ENCODE results near the gene ADCY2.

The ADCY2 gene

DNA sequence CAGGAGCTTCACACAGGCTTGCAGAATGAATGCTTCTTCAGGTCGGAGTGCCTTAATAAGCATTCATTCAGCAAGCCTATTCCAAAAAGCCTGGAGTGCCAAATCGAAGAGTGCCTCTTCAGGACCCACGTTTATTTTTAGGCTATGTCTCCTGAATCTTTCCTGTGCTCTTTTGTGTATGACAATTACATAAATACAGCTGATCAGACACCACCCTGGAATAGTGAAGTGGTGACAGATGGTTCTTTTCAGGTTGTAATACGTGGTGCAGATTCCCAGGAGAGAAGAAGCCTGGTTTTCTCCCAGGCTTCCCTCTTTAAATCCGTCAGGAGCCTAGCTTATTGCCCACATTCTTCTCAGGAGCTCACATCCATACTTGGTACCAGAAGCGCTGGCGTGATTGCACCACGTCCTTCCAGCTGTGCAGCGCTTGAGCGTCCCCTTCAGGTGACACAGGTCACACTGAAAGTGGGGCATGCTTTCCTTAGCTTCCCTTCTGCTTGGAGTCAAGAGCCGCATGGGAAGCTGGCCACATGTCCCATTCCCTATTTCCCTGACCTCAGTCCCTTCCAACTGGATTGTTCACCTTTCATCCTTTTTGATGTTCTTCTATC is 123.1 kb downstream of the ADCY2 start:
- peak; percentile 61 for DNase-seq

DNA sequence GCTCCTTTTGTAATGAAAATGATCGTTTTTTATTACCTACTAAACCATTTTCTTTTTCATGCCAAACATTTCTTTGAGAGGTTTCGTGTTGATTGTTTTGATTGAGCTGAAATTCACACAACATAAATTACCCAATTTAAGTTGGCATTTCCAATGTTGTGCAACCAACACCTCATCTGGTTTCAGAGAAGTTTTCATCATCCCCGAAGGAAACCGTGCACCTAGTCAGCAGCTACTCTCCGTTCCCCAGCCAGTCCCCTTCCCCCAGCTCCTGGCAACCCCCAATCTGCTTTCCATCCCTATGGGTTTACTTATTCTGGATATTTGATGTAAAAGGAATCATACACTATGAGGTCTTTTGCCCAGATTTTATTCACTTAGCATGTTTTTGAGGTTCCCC is 123.6 kb downstream of the ADCY2 start:
- no peak for DNase-seq

DNA sequence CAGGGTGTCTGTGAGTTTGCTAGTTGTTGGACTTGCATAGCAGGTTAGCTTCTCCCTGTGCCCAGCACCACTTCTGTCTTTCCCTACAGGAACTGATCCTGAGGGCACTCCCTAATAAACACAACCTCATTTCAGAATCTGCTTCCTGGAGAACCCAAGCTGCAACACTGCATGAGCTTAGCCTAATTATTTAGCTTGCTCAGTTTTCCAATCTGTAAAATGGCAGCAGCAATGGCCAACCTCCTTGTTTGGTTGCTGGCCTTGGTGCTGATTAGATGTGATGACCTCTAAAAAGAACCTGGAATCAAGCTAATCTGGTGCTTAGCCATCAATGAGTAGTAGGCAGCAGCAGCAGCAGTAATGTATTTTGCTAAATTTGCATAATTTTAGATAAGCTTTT is 133.9 kb downstream of the ADCY2 start:
- no peak for DNase-seq

DNA sequence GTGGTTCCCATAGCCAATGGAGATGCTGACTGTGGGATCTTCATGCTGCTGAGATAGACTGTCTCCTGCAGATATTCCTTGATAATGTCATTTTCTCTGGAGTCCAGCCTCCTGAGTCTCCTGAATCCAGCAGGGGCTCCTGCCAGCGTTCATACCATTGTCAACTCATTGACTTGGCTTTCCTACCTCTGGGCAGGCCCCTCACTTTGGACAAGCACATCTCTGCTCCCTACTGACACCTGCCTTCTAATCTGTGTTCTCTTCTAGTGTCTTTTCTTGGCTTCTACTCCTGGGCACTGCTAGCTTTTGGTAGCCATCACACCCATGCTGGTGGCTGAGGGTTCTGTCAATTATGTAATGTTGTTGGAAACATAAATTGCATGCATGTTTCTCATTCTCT is 138.0 kb downstream of the ADCY2 start:
- DNase-seq, result no peak

DNA sequence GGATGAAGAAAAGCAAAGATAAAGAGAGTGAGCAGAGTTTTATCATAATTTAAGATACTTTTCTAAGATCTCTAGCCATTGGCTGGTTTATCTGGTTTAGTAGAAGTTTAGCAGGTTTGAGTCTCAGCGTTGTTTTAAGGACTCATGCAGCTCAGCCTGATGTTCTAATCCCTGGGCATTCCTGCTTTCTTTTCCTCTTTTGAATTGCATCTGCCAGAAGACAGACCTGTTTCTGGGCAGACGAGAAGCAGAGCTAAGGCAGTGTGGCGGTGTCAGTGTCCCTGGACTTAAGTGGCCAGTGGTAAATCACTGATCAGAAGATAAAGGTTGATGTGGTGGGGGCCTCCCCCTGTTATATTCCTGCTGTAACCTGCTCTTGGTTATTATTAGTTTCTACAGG is 138.6 kb downstream of the ADCY2 start:
- no peak for DNase-seq

DNA sequence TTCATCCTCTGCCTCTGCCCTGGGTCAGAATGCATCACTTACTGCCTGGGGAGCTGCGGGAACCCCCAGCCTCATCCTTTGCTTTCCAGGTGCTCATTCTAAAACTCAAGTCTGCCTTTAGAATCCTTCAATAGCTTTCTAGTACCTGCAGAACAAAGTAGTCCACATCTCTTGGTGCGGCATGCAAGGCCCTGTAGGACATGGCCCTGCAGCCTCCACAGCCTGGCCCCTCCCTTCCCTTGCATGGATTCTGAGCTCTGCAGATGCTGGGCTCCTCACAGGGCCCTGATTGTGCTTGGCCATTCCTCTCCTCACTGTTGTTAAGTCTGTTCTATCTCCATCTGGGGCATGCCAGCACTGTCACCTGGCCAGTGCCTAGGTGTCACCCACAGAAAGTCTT is 141.6 kb downstream of the ADCY2 start:
- no peak for DNase-seq

DNA sequence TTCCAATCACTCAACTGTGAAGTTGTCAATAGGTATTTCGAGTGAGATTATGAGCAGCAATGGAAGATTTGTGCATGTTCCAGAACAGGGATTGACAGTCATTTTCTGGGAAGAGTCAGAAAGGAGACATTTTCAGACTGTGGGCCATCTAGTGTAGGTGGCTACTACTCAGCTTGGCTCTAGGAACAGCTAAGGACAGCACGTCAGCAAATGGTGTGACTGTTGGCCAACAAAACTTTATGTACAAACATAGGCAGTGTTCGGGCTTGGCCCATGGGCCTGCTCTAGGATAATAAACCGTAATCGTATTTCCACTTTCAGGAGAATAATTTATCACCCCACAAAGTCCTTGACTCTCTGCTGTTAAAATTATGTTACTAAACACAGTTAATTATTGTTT is 143.6 kb downstream of the ADCY2 start:
- DNase-seq, result no peak

DNA sequence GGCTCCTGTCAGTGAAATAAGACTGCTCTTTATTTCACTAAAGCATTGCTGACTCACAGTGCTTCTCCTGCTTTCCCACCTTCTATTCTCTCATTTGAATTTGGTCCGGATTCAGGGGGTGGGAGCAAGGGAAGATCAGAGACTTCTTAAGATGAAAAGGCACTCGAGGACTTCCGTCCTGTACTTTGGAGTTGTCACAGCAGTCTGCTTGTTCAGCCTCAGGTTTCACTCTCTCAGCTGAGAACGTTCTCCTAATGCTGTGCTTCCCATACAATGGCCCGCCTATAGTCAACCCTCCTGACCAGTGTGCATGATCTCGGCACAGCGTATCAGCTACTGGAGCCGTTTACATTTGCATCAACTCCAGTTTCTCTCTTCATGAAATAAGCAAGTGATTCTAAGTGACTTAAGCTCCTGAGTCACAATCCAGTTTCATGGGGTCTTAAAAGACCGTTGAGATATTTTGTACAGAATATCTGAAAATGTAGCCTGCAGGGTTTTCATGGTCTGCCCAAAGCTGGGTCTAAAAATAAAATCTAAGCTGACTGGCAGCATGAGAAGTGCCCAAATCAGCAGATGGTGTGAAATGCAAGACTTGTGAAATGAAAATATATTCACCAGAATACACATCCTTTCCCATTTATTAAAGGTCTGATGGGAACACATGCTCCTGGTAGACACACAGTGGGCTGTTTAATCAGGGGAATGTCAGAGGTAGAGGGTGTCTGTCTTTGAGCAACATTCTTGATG is 145.0 kb downstream of the ADCY2 start:
- peak; percentile 58 for DNase-seq

DNA sequence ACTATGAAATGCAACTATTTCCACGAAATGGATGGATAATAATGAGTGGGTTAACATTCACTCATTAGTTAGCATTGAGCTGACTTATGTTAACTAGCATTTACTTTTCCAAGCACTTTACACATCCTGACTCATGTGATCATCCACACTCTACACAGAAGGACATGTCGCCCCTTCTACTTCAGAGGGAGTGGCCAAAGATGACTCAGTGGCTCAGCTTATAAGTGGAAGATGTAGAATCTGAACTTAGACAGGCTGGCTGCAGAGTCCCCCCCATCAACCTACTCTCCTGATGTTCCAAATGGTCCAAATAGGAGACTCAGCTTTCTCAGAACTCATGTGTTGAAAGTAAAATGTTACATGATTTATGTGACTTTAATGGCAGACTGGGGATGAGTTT is 146.0 kb downstream of the ADCY2 start:
- no peak for DNase-seq

DNA sequence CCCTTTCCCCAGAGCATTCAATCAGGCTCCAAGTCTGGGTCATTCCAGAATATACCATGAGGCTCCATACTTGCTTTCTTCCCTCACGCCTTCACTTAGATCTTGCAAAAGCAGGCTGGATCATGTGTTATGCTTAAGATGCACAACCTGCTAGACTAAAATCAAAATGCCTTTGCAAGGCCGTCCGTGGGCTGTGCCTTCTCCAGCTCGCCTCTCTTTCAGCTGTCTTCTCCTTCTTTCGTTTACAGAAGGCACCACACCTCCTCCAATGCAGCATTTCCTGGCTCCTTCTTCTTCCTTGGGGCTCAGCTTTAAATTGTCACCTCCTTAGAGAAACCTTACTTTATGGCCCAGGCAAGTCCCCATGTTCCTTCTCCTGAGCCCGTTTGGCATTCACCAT is 150.6 kb downstream of the ADCY2 start:
- no peak for DNase-seq

DNA sequence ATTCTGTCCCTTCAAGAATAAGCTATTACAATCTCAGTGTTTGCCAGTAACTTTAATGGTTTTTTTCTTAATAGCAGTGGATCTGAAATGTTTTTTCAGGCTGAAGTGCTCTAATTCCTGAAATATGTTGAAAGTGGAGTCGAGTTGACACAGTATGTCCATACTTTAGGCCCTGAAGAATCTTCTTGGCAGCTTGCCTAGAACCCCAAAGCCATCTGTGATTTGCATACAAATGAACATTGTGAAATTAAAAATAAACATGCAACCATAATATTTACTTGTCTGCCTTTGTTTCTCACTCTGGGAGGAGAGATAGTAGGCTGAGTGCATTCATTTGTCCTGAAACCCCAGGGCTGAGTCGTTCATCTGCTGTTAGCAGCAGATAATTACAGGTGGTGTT is 152.7 kb downstream of the ADCY2 start:
- no peak for DNase-seq

DNA sequence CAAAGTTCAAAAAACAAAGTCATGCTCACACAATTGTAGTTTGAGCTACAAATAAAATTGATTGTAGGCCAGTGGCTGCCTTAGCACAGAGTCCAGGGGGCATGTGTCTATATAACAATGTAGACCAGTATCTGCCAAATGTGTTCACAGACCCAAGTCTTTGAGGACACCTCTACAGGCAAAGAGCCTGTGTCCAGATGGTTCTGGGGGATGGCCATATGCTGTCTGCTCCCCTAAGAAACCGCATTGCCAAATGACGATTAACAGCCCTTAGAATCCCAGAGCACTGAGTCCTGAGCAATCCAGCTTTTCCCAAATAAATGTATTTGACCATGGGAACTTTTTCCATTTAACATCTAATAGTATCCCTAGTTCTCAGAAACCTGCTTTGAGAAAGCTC is 169.6 kb downstream of the ADCY2 start:
- DNase-seq, result no peak

DNA sequence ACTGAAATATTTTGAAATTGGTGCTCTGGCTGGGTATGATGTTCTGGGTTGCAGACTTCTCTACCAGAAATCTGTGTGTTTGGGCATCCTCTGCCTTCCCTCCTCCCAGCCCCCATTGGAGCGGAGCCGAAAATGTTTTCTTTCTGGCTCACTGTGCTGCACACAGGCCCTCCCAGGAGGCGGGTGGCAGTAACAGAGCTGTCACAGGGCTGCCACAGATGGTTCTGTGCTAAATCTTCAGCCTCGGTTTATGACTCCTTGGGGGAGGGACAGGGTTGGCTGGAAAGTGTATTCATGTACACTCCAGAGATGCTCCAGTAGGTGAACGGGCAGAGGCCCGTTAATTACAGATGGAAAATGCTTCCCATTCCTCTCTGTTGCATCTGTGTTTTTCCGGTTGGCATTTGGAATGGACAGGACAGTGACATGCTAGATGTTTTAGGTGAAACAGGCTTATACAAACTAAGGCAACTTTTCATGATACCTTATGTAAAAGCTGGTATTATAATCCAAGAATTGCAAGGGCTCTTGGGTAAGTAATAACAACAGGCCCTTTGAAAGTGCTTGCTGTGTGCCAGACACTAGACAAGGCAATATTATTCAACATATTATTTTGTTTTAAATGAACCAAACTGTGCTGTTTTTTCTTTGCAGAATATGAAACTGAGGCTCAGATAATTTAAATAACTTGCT is 180.2 kb downstream of the ADCY2 start:
- DNase-seq, result no peak

DNA sequence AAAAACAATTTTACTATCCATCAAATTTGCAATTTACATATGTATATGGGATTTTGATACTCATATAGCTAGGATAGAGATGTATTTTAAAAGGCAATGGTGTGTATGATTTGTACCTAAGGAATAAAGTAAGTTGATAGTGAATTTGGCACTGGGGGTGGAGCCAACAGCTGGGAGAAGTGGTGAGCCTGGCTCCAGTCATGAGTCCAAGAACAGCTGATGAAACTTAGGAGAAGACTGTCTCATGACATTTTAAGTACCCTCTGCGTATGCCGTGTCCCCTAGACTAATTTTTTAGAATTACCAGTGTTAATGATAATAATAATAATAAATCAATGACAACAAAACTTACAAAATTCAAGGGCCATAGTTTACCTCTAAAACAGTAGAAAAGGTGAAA is 181.4 kb downstream of the ADCY2 start:
- no peak for DNase-seq

DNA sequence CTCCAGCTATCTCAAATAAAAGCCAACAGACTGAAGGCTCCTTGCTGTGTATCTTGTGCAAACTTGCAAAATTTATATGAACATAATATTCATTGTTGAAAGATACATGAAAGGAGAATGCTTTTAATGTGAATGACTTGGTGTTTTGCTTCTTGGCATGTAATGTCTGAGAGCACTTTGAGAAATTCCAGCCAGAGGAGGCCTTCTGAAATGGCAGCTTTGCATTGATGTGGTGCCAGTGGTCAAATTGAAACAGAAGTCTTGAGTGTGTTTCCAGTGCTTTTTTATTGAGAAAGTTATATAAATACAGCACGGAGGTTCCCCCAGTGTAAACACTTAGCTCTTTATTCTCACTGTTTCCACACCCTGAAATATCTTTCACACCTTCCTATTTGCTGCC is 182.1 kb downstream of the ADCY2 start:
- DNase-seq, result no peak

DNA sequence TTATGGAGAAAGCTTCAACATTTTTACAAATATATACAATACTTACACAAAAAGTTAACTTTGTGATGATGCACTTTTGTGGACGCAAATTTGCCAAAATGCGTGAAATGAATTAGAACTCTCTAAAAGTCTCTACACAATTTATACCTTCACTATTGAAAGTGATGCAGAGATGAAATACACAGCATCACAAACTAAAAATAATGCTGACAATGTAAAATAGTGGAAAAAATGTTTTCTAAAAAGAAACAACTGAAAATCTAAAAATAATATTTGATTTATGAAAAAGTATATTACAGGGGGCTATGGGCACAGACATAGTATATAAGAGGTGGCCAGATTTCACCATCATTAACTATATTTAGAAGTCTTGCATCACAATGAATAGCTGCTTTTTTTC is 188.8 kb downstream of the ADCY2 start:
- no peak for DNase-seq

DNA sequence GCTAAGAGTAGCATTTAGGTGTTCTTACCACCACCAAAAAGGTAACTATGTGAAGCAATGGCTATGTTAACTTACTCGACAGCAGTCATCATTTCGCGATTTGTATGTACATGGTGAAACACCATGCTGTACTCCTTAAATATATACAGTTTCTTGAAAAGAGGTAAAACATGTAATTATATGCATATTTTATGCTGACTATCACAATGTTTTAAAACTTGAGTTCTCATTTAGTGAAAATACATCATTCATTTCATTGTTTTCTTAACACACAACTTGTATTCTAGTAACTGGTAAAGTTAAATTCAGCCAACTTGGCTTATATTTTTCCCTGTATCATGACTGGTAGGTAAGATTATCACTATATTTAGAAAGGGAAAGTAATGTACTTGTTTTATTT is 189.9 kb downstream of the ADCY2 start:
- no peak for DNase-seq

DNA sequence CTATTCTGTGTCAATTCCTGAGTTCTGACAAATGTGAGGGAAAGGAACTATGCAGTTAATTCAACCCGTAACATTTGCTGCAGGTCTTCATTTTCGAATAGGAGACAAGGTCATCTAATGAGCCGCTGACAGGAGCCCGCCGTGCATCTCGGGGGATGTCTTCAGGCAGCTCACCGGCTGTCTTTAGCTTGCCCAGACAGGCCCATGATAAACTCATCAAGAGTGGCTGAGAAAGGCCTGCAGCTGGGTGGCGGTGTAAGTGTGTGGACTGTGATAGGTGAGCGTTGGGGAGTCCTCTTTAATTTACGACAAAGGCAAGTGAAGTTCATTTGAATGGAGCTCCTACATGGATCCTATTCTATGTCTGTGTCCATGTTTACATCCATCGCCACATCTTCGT is 190.5 kb downstream of the ADCY2 start:
- DNase-seq, result no peak

DNA sequence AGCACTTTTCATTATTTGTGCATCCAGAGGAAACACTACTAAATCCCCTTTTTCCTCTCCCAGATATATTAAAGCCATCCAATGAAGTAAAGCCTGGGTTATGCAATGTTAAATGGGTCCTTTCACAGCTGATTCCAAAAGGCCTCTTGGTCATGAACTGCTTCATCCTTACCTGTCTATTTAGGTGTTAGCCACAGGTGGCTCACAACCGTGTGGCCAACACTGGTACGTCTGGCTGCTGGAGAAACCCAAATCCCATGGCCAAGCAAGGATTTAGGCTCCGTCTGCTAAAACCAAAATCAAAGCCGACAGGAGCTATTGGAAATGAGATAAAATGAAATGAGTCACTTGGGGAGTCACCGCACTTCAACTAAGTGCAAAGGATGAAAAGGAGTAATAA is 193.9 kb downstream of the ADCY2 start:
- DNase-seq, result peak; percentile 11

DNA sequence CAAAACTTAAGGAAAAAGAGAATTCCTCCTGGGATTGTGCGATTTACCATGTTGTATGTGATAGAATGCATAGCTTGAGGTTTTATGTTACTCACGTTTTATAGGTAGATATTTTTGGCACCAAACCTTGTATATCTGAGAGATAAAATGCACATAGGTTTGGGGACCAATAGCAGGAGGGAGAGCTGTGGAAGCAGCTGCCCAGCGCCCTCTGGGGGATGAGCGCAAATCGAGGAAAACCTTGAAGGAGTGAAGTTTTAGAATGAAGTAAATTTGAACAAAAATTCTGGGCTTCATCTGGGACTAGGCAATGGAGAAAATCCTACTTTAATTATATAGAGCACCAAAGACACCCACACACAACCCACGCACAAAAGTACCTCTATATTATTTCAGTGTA is 197.0 kb downstream of the ADCY2 start:
- DNase-seq, result peak; percentile 40

DNA sequence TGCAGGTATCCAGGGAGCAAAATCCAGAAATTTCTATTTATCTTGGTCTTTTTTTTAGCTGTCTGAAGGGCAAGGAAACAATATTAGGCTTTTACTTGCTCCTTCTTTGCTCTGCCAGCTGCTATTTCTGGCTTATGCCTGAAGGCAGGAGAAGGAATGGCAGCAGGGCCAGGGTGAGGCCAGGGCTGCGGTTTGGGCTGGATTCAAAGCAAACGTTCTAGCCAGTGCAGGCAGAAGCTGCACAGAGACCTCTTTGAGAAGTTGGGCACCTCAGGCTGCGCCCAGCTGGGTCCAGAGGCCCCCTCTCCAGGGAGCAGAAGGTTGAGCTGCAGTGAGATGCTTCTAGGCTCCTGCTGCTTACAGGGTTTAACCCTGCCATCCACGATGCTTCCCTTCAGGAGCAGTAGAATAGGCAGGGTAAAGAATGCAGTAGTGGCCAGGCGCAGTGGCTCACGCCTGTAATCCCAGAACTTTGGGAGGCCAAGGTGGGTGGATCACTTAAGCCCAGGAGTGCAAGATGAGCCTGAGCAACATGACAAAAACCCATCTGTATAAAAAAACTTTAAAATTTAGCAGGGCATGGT is 201.2 kb downstream of the ADCY2 start:
- DNase-seq, result no peak

DNA sequence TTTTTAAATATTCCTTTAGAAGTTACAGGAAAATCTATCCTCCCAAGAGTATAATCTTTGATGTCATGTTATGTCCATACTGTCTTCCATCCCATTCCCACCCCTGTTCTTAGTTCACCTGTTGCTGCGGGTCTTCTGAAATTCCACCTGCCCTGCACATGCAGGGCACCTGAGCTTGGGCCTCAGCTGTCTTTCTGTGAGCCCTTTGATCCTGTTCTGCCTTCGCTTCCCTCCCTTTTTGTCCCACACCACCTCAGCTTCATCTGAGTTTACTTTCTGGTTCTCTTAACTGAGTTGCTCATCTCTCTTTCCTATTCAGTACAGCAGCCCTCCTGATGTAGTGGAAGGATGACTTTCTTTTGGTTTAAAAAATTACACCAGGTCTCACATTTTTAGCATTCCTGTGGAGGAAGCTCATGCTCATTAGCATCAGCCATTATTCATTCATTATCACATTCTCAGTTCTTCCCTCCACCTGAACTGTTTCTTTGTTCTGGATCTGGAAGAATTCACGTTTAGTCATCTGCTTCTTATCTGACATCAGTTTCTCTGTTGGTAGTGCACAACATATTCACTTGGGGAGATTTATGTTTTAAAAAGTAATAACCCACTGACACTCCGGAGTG is 211.0 kb downstream of the ADCY2 start:
- DNase-seq, result no peak

DNA sequence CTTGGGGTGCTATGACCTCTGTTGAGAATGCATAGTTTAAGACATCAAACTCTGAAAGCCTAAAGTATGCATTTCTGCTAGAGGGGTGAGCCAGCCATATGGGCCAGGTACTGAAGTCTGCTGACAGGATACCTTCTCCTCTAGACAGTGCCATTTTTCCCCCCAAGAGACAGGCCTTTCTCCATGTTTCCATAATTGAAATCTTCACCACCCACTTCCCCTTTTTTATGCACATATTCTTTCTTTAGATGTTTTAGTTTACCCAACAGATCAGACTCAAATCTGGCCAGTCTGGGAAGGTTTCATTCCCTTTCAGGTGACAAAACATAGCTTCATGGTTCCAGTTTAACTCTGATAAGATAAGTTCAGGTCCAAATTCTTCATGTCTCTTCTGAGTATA is 212.8 kb downstream of the ADCY2 start:
- DNase-seq, result no peak

DNA sequence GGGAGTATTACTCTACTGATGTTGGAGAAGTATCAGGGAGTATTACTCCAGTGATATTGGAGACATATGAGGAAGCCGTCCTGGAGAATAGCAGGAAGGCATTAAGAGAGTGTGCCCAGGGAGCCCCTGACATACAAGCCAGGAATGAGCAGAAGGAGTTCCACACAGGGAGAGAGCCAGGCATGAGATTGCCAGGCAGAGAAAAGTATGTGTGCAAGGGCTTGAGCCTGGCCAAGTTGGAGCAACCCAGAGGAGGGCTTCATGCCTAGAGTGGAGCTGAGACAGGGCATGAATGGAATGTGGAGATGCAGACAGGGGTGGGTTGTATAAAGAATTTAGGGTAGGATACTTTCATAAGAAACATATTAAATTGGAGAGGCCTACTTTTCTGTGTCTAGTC is 213.8 kb downstream of the ADCY2 start:
- DNase-seq, result no peak
